K562 (cell line): ENCODE results near the gene ARMC7. TPM values are rescaled to one million over a fixed set of nuclear protein-coding genes. Genes with fewer than 3 reads are reported as not detected.

Experiments
- ATAC-seq: fragments of 200-7000 bp; cut with Tn5 transposase; 3 replicates; pipeline ENCODE4 v1.9.1; 2020; ENCODE audit warnings: moderate library complexity
- BruUV-seq: library from RNA; stranded (reverse); fragments of 400-500 nt; replicated peaks from 2 replicates; lab custom pipeline; 2021; lab: Mats Ljungman, UMichigan
- CTCF ChIA-PET: fragments of 300-600 bp; formaldehyde crosslinking; extraction: SDS; loops from one replicate; lab custom pipeline; 2021; ENCODE audit warnings: low intra/inter-chr PET ratio; lab: Yijun Ruan, JAX
- POLR2A ChIA-PET: fragments of 300-600, 350-650 bp; sonication (Branson Sonifier 250); formaldehyde crosslinking; extraction: SDS; loops from one replicate; lab custom pipeline; 2021; ENCODE audit warnings: antibody characterized with exemption, inconsistent platforms; lab: Yijun Ruan, JAX
- DNase-seq, 4 experiments: peaks; one replicate each; pipeline versions ENCODE4 v3.0.0 to v3.0.0-alpha.2; 2011 to 2018; ENCODE audit warnings: low spot score in 3 of 4, mixed read lengths in 3 of 4; ENCODE audit errors: extremely low read depth in 1 of 4
- FAIRE-seq: peaks from 2 replicates; lab custom pipeline; 2011; peaks lifted over from hg19 to GRCh38; lab: Jason Lieb, UNC
- H2AFZ ChIP-seq: 2 replicates; pipeline ENCODE4 v1.6.0; 2011; ENCODE audit warnings: low read depth, low read length, control low read depth, inconsistent platforms
- H3K27ac ChIP-seq: fragments of 200-600 bp; 3 replicates; pipeline ENCODE4 v1.8.0; 2011; ENCODE audit warnings: low read depth, mild to moderate bottlenecking, control low read depth, inconsistent platforms, low read length, moderate library complexity, mixed read lengths; ENCODE audit errors: extremely low read depth
- H3K27me3 ChIP-seq, 2 experiments: fragments of 300-600 bp in 1 of 2; 2 replicates in 1 of 2; 3 replicates in 1 of 2; pipeline versions ENCODE4 v1.6.0 to v1.8.0; 2011; ENCODE audit warnings: inconsistent platforms in 2 of 2, low read length in 2 of 2, mild to moderate bottlenecking in 1 of 2, mixed read lengths in 1 of 2, moderate library complexity in 1 of 2; ENCODE audit not compliant: control insufficient read depth in 2 of 2, insufficient read depth in 2 of 2
- H3K36me3 ChIP-seq: fragments of 300-600 bp; 3 replicates; pipeline ENCODE4 v1.8.0; 2011; ENCODE audit warnings: mild to moderate bottlenecking, low read length, inconsistent platforms; ENCODE audit not compliant: control insufficient read depth, insufficient read depth
- H3K4me1 ChIP-seq, 2 experiments: fragments of 200-600 bp in 1 of 2; replicated peaks in 1 of 2; 2 replicates in 1 of 2; 3 replicates in 1 of 2; pipeline versions ENCODE4 v1.5.1 to v1.8.0; 2011; ENCODE audit warnings: inconsistent platforms in 2 of 2, low read length in 2 of 2, mild to moderate bottlenecking in 1 of 2, mixed read lengths in 1 of 2, moderate library complexity in 1 of 2; ENCODE audit not compliant: control insufficient read depth in 2 of 2, insufficient read depth in 2 of 2
- H3K4me2 ChIP-seq: 2 replicates; pipeline ENCODE4 v1.6.1; 2011; ENCODE audit warnings: low read length, control low read depth, inconsistent platforms, mixed read lengths; ENCODE audit not compliant: insufficient read depth
- H3K4me3 ChIP-seq: fragments of 200-600 bp; sonication (generic), shearing (Covaris generic); 2 replicates; pipeline ENCODE4 v1.5.1; 2016; ENCODE audit warnings: control low read depth, inconsistent platforms
- H3K79me2 ChIP-seq: fragments of 200-600 bp; 3 replicates; pipeline ENCODE4 v1.8.0; 2011; ENCODE audit warnings: low read length, inconsistent platforms; ENCODE audit not compliant: control insufficient read depth, insufficient read depth
- H3K9ac ChIP-seq, 2 experiments: 2 replicates each; pipeline versions ENCODE4 v1.6.0 to v1.6.1; 2011; ENCODE audit warnings: low read depth in 2 of 2, low read length in 2 of 2, control low read depth in 1 of 2, inconsistent platforms in 1 of 2, mild to moderate bottlenecking in 1 of 2, mixed read lengths in 1 of 2; ENCODE audit not compliant: insufficient read depth in 1 of 2
- H3K9me1 ChIP-seq: one replicate; pipeline ENCODE4 v1.6.0; 2011; ENCODE audit warnings: inconsistent platforms, mild to moderate bottlenecking, low read length, moderate library complexity; ENCODE audit not compliant: control insufficient read depth, insufficient read depth
- H3K9me3 ChIP-seq: replicated peaks from 2 replicates; pipeline ENCODE4 v1.5.1; 2011; ENCODE audit warnings: low read depth, low read length, inconsistent platforms; ENCODE audit not compliant: control insufficient read depth, insufficient read depth
- H4K20me1 ChIP-seq: replicated peaks from 2 replicates; pipeline ENCODE4 v1.6.1; 2011; ENCODE audit warnings: low read length, inconsistent platforms, mixed read lengths; ENCODE audit not compliant: control insufficient read depth, insufficient read depth
- SMARCB1 ChIP-seq: IDR thresholded peaks from 2 replicates; pipeline ENCODE4 v1.6.1; 2011; ENCODE audit warnings: improper control_type of control experiment, low read depth; ENCODE audit not compliant: insufficient read length
- YBX1 ChIP-seq: fragments of 450-650 bp; IDR thresholded peaks from 2 replicates; pipeline ENCODE4 v1.7.1; 2016; ENCODE audit warnings: mild to moderate bottlenecking
- WGBS: fragments of 100-300 bp; shearing (Covaris generic); methylation state at CpG from one replicate; pipeline ENCODE4 v1.1.6; 2016; ENCODE audit warnings: low coverage, mixed read lengths; ENCODE audit not compliant: insufficient coverage; ENCODE audit errors: missing lambda C conversion rate; 5-methylcytosine and 5-hydroxymethylcytosine counted together
- in situ Hi-C: fragments of 300-500 bp; cut with MboI; formaldehyde crosslinking; loops from 4 replicates; pipeline ENCODE4 v1.15.0; 2018; ENCODE audit warnings: inconsistent platforms, mixed read lengths
- intact Hi-C: fragments of 100-400 bp; cut with micrococcal nuclease; formaldehyde crosslinking; loops from 2 replicates; pipeline ENCODE4 v1.14.2; 2022
- polyA plus RNA-seq, 8 experiments: library from polyadenylated mRNA; depleted of rRNA in 4 of 8; stranded (reverse) in 5 of 8; unstranded in 3 of 8; fragments of >200 nt; fragmentation: Nextera tagmentation in 2 of 8; fragmentation: Illumina TruSeq in 1 of 8; extraction: Ambion mirVana in 2 of 8; extraction: Trizol in 1 of 8; gene quantifications; 2 replicates each; pipeline versions ENCODE4 v1.2.1 to v1.2.3, GENCODE V29; 2011 to 2014; ENCODE audit warnings: inconsistent platforms in 1 of 8, missing spikeins in 1 of 8
- total RNA-seq, 7 experiments: library from RNA; depleted of rRNA in 6 of 7; stranded (reverse); fragments of >200 nt in 6 of 7; fragmentation: Illumina TruSeq in 2 of 7; extraction: Trizol in 2 of 7; gene quantifications; 2 replicates each; pipeline versions ENCODE4 v1.2.1 to v1.2.3, GENCODE V29; 2011 to 2021; ENCODE audit warnings: low replicate concordance in 1 of 7
- TF ChIP-seq, protein P1 (sequence below): fragments of 250-450 bp; sonication (Bioruptor Pico); IDR thresholded peaks from 2 replicates; pipeline ENCODE4 v1.8.0; 2022; ENCODE audit warnings: inconsistent platforms
- TF ChIP-seq, protein P2 (sequence below): fragments of 450-650 bp; IDR thresholded peaks from 2 replicates; pipeline ENCODE4 v1.6.1; 2017; ENCODE audit warnings: antibody characterized with exemption, mild to moderate bottlenecking
- TF ChIP-seq, protein P3 (sequence below): sonication (generic); formaldehyde crosslinking; IDR thresholded peaks from 2 replicates; pipeline ENCODE4 v1.8.0; 2023; ENCODE audit warnings: missing genetic modification reagents, mild to moderate bottlenecking, borderline replicate concordance

The ARMC7 gene
- total and polyA plus RNA-seq, 9 of the 15 experiments (the other 6 are each of a cell fraction or from before 2014, with no cell fraction given): 1.4 to 15.2 (median 5.9) TPM

DNA sequence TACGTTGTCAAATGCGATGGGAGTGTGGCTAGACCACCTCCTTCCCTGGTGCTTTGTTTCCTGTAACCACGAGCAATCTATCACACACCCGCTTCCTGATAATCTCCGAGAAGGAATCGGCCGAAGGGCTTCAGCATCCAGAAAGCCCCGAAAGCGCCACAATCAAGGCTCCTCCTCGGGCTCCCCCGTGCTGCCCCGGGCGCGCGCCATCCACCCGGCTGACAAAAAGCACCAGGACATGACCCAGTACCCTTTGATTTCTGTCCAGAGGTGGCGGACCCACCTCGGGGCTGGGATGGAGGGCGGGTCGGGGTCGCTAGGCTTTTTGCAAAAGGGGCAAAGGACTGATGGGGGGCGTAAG, 743 bp upstream of the ARMC7 start:
- H3K9me3 ChIP-seq: no peaks in the 10 kb centered on the region
- no peak for FAIRE-seq
- TF ChIP-seq, protein P1, sequence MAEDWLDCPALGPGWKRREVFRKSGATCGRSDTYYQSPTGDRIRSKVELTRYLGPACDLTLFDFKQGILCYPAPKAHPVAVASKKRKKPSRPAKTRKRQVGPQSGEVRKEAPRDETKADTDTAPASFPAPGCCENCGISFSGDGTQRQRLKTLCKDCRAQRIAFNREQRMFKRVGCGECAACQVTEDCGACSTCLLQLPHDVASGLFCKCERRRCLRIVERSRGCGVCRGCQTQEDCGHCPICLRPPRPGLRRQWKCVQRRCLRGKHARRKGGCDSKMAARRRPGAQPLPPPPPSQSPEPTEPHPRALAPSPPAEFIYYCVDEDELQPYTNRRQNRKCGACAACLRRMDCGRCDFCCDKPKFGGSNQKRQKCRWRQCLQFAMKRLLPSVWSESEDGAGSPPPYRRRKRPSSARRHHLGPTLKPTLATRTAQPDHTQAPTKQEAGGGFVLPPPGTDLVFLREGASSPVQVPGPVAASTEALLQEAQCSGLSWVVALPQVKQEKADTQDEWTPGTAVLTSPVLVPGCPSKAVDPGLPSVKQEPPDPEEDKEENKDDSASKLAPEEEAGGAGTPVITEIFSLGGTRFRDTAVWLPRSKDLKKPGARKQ (CRISPR knock-in tag): 0 out of 2 replicates have a peak, but pooled peaks have one; percentile 32
- TF ChIP-seq, protein P2, sequence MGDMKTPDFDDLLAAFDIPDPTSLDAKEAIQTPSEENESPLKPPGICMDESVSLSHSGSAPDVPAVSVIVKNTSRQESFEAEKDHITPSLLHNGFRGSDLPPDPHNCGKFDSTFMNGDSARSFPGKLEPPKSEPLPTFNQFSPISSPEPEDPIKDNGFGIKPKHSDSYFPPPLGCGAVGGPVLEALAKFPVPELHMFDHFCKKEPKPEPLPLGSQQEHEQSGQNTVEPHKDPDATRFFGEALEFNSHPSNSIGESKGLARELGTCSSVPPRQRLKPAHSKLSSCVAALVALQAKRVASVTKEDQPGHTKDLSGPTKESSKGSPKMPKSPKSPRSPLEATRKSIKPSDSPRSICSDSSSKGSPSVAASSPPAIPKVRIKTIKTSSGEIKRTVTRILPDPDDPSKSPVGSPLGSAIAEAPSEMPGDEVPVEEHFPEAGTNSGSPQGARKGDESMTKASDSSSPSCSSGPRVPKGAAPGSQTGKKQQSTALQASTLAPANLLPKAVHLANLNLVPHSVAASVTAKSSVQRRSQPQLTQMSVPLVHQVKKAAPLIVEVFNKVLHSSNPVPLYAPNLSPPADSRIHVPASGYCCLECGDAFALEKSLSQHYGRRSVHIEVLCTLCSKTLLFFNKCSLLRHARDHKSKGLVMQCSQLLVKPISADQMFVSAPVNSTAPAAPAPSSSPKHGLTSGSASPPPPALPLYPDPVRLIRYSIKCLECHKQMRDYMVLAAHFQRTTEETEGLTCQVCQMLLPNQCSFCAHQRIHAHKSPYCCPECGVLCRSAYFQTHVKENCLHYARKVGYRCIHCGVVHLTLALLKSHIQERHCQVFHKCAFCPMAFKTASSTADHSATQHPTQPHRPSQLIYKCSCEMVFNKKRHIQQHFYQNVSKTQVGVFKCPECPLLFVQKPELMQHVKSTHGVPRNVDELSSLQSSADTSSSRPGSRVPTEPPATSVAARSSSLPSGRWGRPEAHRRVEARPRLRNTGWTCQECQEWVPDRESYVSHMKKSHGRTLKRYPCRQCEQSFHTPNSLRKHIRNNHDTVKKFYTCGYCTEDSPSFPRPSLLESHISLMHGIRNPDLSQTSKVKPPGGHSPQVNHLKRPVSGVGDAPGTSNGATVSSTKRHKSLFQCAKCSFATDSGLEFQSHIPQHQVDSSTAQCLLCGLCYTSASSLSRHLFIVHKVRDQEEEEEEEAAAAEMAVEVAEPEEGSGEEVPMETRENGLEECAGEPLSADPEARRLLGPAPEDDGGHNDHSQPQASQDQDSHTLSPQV: 0 out of 2 replicates have a peak, but pooled peaks have one; percentile 2
- TF ChIP-seq SMARCB1 (no peak), YBX1 (no peak)
- TF ChIP-seq, protein P3, sequence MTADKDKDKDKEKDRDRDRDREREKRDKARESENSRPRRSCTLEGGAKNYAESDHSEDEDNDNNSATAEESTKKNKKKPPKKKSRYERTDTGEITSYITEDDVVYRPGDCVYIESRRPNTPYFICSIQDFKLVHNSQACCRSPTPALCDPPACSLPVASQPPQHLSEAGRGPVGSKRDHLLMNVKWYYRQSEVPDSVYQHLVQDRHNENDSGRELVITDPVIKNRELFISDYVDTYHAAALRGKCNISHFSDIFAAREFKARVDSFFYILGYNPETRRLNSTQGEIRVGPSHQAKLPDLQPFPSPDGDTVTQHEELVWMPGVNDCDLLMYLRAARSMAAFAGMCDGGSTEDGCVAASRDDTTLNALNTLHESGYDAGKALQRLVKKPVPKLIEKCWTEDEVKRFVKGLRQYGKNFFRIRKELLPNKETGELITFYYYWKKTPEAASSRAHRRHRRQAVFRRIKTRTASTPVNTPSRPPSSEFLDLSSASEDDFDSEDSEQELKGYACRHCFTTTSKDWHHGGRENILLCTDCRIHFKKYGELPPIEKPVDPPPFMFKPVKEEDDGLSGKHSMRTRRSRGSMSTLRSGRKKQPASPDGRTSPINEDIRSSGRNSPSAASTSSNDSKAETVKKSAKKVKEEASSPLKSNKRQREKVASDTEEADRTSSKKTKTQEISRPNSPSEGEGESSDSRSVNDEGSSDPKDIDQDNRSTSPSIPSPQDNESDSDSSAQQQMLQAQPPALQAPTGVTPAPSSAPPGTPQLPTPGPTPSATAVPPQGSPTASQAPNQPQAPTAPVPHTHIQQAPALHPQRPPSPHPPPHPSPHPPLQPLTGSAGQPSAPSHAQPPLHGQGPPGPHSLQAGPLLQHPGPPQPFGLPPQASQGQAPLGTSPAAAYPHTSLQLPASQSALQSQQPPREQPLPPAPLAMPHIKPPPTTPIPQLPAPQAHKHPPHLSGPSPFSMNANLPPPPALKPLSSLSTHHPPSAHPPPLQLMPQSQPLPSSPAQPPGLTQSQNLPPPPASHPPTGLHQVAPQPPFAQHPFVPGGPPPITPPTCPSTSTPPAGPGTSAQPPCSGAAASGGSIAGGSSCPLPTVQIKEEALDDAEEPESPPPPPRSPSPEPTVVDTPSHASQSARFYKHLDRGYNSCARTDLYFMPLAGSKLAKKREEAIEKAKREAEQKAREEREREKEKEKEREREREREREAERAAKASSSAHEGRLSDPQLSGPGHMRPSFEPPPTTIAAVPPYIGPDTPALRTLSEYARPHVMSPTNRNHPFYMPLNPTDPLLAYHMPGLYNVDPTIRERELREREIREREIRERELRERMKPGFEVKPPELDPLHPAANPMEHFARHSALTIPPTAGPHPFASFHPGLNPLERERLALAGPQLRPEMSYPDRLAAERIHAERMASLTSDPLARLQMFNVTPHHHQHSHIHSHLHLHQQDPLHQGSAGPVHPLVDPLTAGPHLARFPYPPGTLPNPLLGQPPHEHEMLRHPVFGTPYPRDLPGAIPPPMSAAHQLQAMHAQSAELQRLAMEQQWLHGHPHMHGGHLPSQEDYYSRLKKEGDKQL (CRISPR knock-in tag): no peak

More for the DNA sequence above, 743 bp upstream of the ARMC7 start:
- no TSS peak for BruUV-seq
- ChIA-PET CTCF (no interaction called here), POLR2A (interaction anchor here (0.6 to 3.9 kb wide), 15 partner anchors 10 to 204 kb away, joined by 3 to 38 read pairs (median 3); no protein-coding TSS in a partner anchor)
- Histone ChIP-seq H3K9me1 (no peaks in the 10 kb centered on the region), H3K36me3 (peaks cover 9% of the 10 kb centered on the region; the same call in 2 of the 3 replicates), H3K4me1 (peaks cover 5 to 28% of the 10 kb centered on the region in 2 experiments; a peak in 4 of 5 replicates), H2AFZ (peak overlapping the region; percentile 94), H3K9ac (peak overlapping the region; percentile 84 to 99; a peak in 3 of 4 replicates), H3K4me3 (peak overlapping the region; percentile 71), H3K79me2 (peaks cover 29% of the 10 kb centered on the region), H3K4me2 (peak overlapping the region; percentile 98), H4K20me1 (no peaks in the 10 kb centered on the region), H3K27ac (no peak overlapping the region), H3K27me3 (no peaks in the 10 kb centered on the region)
- in situ Hi-C loops (no loop called here), intact Hi-C loops (loop anchor here (5.0 kb wide), 1 partner anchor 37 kb away; no protein-coding TSS in a partner anchor)
- WGBS: 56% methylated on average over 17 of the region's 22 CpGs
- no peak for DNase-seq
- no peak for ATAC-seq
